Loucy (cell line): ENCODE results near the gene ALS2.

Source experiments
- H2AFZ ChIP-seq: fragments of 200-600 bp; sonication (generic); 2 replicates; pipeline ENCODE4 v1.6.0; 2016; ENCODE audit warnings: antibody characterized with exemption, mild to moderate bottlenecking, low read length, moderate library complexity
- H3F3A ChIP-seq: fragments of 200-600 bp; 2 replicates; pipeline ENCODE4 v1.6.0; 2016; ENCODE audit warnings: antibody characterized with exemption, low read depth, mild to moderate bottlenecking
- H3K27me3 ChIP-seq: fragments of 200-600 bp; sonication (generic); 2 replicates; pipeline ENCODE4 v1.6.1; 2014; ENCODE audit warnings: low read length, mild to moderate bottlenecking; ENCODE audit not compliant: insufficient read depth, poor library complexity, severe bottlenecking
- H3K36me3 ChIP-seq: fragments of 200-600 bp; sonication (generic); 2 replicates; pipeline ENCODE4 v1.6.1; 2016; ENCODE audit warnings: low read length; ENCODE audit not compliant: insufficient read depth
- H3K4me1 ChIP-seq: fragments of 200-600 bp; sonication (generic); 2 replicates; pipeline ENCODE4 v1.5.1; 2014; ENCODE audit warnings: low read length, mild to moderate bottlenecking; ENCODE audit not compliant: insufficient read depth, poor library complexity, severe bottlenecking
- H3K4me2 ChIP-seq: fragments of 200-600 bp; sonication (generic); 2 replicates; pipeline ENCODE4 v1.6.0; 2014; ENCODE audit warnings: antibody characterized with exemption, low read length, low read depth, mild to moderate bottlenecking; ENCODE audit not compliant: poor library complexity, severe bottlenecking
- H3K4me3 ChIP-seq: fragments of 200-600 bp; sonication (generic); 2 replicates; pipeline ENCODE4 v1.5.1; 2014; ENCODE audit warnings: low read length, mild to moderate bottlenecking, mixed read lengths; ENCODE audit not compliant: poor library complexity, severe bottlenecking
- H3K79me2 ChIP-seq: fragments of 200-600 bp; sonication (generic); 2 replicates; pipeline ENCODE4 v1.6.1; 2014; ENCODE audit warnings: low read length; ENCODE audit not compliant: insufficient read depth
- H3K9ac ChIP-seq: fragments of 200-600 bp; sonication (generic); 2 replicates; pipeline ENCODE4 v1.6.0; 2014; ENCODE audit warnings: mild to moderate bottlenecking, low read depth, low read length, moderate library complexity; ENCODE audit not compliant: poor library complexity, severe bottlenecking
- H3K9me2 ChIP-seq: fragments of 200-600 bp; sonication (generic); replicated peaks from 2 replicates; pipeline ENCODE4 v1.6.1; 2016; ENCODE audit warnings: low read depth, low read length, mixed read lengths
- H3K9me3 ChIP-seq: fragments of 200-600 bp; sonication (generic); 2 replicates; pipeline ENCODE4 v1.6.1; 2014; ENCODE audit warnings: mild to moderate bottlenecking, antibody characterized with exemption, low read length, low read depth; ENCODE audit not compliant: insufficient read depth
- H4K20me1 ChIP-seq: fragments of 200-600 bp; sonication (generic); 2 replicates; pipeline ENCODE4 v1.6.0; 2014; ENCODE audit warnings: antibody characterized with exemption, low read length, mild to moderate bottlenecking; ENCODE audit not compliant: insufficient read depth, poor library complexity, severe bottlenecking
- EZH2phosphoT487 ChIP-seq: fragments of 200-600 bp; IDR thresholded peaks from 2 replicates; pipeline ENCODE4 v1.6.1; 2018; ENCODE audit warnings: antibody characterized with exemption, mild to moderate bottlenecking, moderate library complexity, borderline replicate concordance
- TF ChIP-seq, protein P1 (sequence below): fragments of 200-600 bp; sonication (generic); conservative IDR thresholded peaks from 2 replicates; pipeline ENCODE4 v1.5.1; 2014; ENCODE audit warnings: mild to moderate bottlenecking, antibody characterized with exemption, low read length

The ALS2 gene

DNA sequence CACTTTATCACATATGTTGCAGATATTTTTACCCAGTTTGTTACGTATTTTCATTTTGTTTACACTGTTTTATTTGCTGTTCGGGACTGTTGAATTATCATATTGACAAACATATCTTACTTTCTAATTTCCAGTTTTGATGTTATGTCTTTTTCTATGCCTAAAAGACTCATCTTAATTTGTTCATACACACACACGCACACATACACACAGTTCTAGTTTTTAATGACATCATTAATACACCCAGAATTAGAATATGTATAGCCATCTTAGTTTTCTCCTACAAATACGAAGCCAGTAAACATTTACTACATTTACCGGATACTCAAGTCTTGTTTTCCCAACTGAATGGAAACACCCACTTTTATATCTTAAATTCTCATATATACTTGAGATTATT, 29.2 kb downstream of the ALS2 start:
- no peaks in the 10 kb centered on the region for H3K27me3 ChIP-seq
- no peaks in the 10 kb centered on the region for H4K20me1 ChIP-seq
- H3K4me2 ChIP-seq: no peak overlapping the region
- H3K9ac ChIP-seq: no peak overlapping the region
- TF ChIP-seq, protein P1, sequence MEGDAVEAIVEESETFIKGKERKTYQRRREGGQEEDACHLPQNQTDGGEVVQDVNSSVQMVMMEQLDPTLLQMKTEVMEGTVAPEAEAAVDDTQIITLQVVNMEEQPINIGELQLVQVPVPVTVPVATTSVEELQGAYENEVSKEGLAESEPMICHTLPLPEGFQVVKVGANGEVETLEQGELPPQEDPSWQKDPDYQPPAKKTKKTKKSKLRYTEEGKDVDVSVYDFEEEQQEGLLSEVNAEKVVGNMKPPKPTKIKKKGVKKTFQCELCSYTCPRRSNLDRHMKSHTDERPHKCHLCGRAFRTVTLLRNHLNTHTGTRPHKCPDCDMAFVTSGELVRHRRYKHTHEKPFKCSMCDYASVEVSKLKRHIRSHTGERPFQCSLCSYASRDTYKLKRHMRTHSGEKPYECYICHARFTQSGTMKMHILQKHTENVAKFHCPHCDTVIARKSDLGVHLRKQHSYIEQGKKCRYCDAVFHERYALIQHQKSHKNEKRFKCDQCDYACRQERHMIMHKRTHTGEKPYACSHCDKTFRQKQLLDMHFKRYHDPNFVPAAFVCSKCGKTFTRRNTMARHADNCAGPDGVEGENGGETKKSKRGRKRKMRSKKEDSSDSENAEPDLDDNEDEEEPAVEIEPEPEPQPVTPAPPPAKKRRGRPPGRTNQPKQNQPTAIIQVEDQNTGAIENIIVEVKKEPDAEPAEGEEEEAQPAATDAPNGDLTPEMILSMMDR: no peak
- TF ChIP-seq EZH2phosphoT487: no peak
- no peaks in the 10 kb centered on the region for H3F3A ChIP-seq
- no peaks in the 10 kb centered on the region for H3K4me1 ChIP-seq
- H3K9me2 ChIP-seq: no peaks in the 10 kb centered on the region
- no peaks in the 10 kb centered on the region for H3K79me2 ChIP-seq
- no peaks in the 10 kb centered on the region; the same call in 1 of the 2 replicates for H3K36me3 ChIP-seq
- H3K9me3 ChIP-seq: no peaks in the 10 kb centered on the region
- H2AFZ ChIP-seq: no peak overlapping the region
- no peak overlapping the region for H3K4me3 ChIP-seq

DNA sequence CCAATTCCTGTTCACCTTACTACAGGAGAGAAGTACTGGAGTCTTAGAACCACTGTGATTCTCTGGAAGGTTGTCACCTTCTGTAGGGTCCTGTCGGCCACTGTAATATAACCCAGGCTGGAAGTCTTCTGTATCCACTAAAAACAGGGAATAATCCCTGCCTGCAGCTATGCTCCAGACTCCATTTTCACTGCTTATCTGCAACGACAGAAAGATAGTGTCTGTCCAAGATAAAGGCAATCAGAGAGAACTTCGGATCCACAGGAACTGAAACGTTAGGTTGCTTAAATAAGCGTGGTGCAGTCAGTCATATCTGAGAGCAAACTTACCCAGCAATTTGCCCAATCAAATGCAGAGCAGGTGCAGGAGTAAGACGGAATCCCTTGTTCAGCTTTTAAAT, 34.2 kb downstream of the ALS2 start:
- Histone ChIP-seq H3K79me2 (no peaks in the 10 kb centered on the region), H3F3A (no peaks in the 10 kb centered on the region), H3K27me3 (no peaks in the 10 kb centered on the region), H3K4me1 (no peaks in the 10 kb centered on the region), H4K20me1 (no peaks in the 10 kb centered on the region), H3K9me3 (no peaks in the 10 kb centered on the region), H3K9me2 (no peaks in the 10 kb centered on the region), H3K9ac (no peak overlapping the region), H3K4me2 (no peak overlapping the region), H3K36me3 (peaks cover 5% of the 10 kb centered on the region; the same call in 1 of the 2 replicates), H2AFZ (no peak overlapping the region), H3K4me3 (no peak overlapping the region)
- TF ChIP-seq, protein P1: no peak
- TF ChIP-seq EZH2phosphoT487: no peak

DNA sequence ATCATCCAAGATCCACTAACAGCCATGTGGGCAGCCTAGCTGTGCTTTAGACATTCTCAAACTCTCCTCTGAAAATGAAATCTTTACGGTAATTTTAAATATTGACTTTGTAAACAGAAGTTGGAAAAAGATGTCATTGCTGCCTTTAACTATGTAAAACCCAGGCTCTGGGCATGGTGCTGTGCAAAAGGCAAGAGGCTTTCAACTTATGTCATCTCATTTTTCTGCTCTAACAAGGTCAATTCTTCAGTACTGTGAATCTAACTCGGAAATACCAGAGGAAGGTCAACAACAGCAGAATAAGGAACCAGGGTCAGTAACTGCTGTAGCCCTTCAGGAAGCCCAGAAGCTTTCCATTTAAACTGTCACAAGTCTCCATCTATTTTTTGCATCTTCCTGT, 45.2 kb downstream of the ALS2 start:
- Histone ChIP-seq H4K20me1 (no peaks in the 10 kb centered on the region), H3F3A (no peaks in the 10 kb centered on the region), H3K4me1 (no peaks in the 10 kb centered on the region), H3K4me3 (no peak overlapping the region), H3K27me3 (no peaks in the 10 kb centered on the region), H3K79me2 (no peaks in the 10 kb centered on the region), H3K36me3 (no peaks in the 10 kb centered on the region), H3K9me3 (no peaks in the 10 kb centered on the region; the same call in 1 of the 2 replicates), H3K4me2 (no peak overlapping the region), H3K9me2 (no peaks in the 10 kb centered on the region), H2AFZ (no peak overlapping the region), H3K9ac (no peak overlapping the region)
- TF ChIP-seq, protein P1: no peak
- no peak for TF ChIP-seq EZH2phosphoT487
